Right cardiac atrium (tissue), 5 donors: ENCODE data around the gene PPFIBP1. TPM values are rescaled to one million over a fixed set of nuclear protein-coding genes. Genes with fewer than 3 reads are reported as not detected.
"Not testable (repeated sequence)": the region's sequence is repeated elsewhere in the genome, so short reads cannot be mapped to it uniquely, and the experiment has no call there.

Experiments
- ATAC-seq, 2 donors: fragments of 200-7000 bp; cut with Tn5 transposase; one replicate each; pipeline versions ENCODE4 v1.8.0 to v1.9.1; 2020; ENCODE audit warnings: moderate library complexity in 2 of 2, mild to moderate bottlenecking in 1 of 2
- DNase-seq, 3 donors: peaks; one replicate each; pipeline ENCODE4 v3.0.0-alpha.2; 2020
- H3K27ac ChIP-seq: one replicate; pipeline ENCODE4 v1.5.1; 2013; ENCODE audit warnings: mild to moderate bottlenecking, low read length, control low read depth, moderate library complexity
- H3K27me3 ChIP-seq: one replicate; pipeline ENCODE4 v1.6.1; 2013; ENCODE audit not compliant: control insufficient read depth, insufficient read depth
- H3K4me1 ChIP-seq: one replicate; pipeline ENCODE4 v1.6.1; 2013; ENCODE audit warnings: low read length; ENCODE audit not compliant: control insufficient read depth, insufficient read depth
- H3K4me3 ChIP-seq: one replicate; pipeline ENCODE4 v1.5.1; 2013; ENCODE audit warnings: low read length, control low read depth
- H3K9me3 ChIP-seq: one replicate; pipeline ENCODE4 v1.6.1; 2013; ENCODE audit warnings: low read length; ENCODE audit not compliant: control insufficient read depth
- WGBS: extraction: QIAGEN DNeasy Blood & Tissue Kit; methylation state at CpG from one replicate; pipeline ENCODE4 v1.1.7; 2013; 5-methylcytosine and 5-hydroxymethylcytosine counted together
- intact Hi-C, 4 donors: fragments of 100-400 bp; cut with DNase I; formaldehyde crosslinking; loops; one replicate each; pipeline versions ENCODE4 v1.11.0 to v1.14.0; 2022 to 2023
- polyA plus RNA-seq: library from polyadenylated mRNA; stranded (reverse); fragments of 200-250 nt; gene quantifications from one replicate; pipeline ENCODE4 v1.2.3, GENCODE V29; 2013
- total RNA-seq, 4 donors: library from RNA; stranded (reverse); fragmentation: NEBNext Ultra II Directional; extraction: Animal tissue kit (Norgen Biotek cat#: 25700); gene quantifications; one replicate each; pipeline ENCODE4 v1.2.1, GENCODE V29; 2021
- donor health status: healthy with polysubstance abuse.
- donor health status: DM: no; HTN: yes; CAD: no.
- donor health status: DM: no; HTN: no; CAD: no.
- donor health status: DM: no; HTN: yes; CAD: no; lungs with severe emphysema.
- donor health status: DM: yes; HTN: yes; CAD: no.

The PPFIBP1 gene
- total and polyA plus RNA-seq, 5 donors, result 26.4 to 176 (median 88.7) TPM

GRCh38 chr12:27591698-27592097 is 67.7 kb downstream of the PPFIBP1 start:
- H3K4me3 ChIP-seq, DNase-seq, intact Hi-C loops, H3K27ac ChIP-seq, H3K9me3 ChIP-seq, H3K27me3 ChIP-seq, ATAC-seq: not testable (repeated sequence)
- WGBS, result 87% methylated on average over 3 of the region's 3 CpGs
- peaks cover 15% of the 10 kb centered on the region for H3K4me1 ChIP-seq

GRCh38 chr12:27592548-27592947 is 68.5 kb downstream of the PPFIBP1 start:
- intact Hi-C loops, result no loop called here
- no peaks in the 10 kb centered on the region for H3K27me3 ChIP-seq
- H3K4me1 ChIP-seq, result peaks cover 15% of the 10 kb centered on the region
- no peaks in the 10 kb centered on the region for H3K9me3 ChIP-seq
- WGBS, result 25% methylated on average over 5 of the region's 5 CpGs
- ATAC-seq, result peak; percentile 66 to 89
- H3K4me3 ChIP-seq, result no peak overlapping the region
- H3K27ac ChIP-seq, result peak overlapping the region; percentile 54
- DNase-seq, result peak; percentile 53 to 66 (median 57)

GRCh38 chr12:27593266-27593665 is 69.3 kb downstream of the PPFIBP1 start:
- DNase-seq (no peak), ATAC-seq (peak in 1 of 2 donors; percentile 15)
- H3K4me1 ChIP-seq, result peaks cover 15% of the 10 kb centered on the region
- 75% methylated on average over 4 of the region's 4 CpGs for WGBS
- H3K9me3 ChIP-seq, result no peaks in the 10 kb centered on the region
- intact Hi-C loops, result no loop called here
- no peak overlapping the region for H3K4me3 ChIP-seq
- H3K27ac ChIP-seq, result peak overlapping the region; percentile 45
- no peaks in the 10 kb centered on the region for H3K27me3 ChIP-seq

- Histone ChIP-seq H3K27ac (peak overlapping the region; percentile 94), H3K9me3 (no peaks in the 10 kb centered on the region), H3K4me3 (no peak overlapping the region), H3K27me3 (no peaks in the 10 kb centered on the region), H3K4me1 (peaks cover 18% of the 10 kb centered on the region)
- 58% methylated on average over 16 of the region's 16 CpGs for WGBS
- peak; percentile 68 to 78 for ATAC-seq
- intact Hi-C loops, result no loop called here
- peak in 2 of 3 donors; percentile 66 to 69 for DNase-seq
These were observed 71.2 kb downstream of the PPFIBP1 start for GRCh38 chr12:27595231-27595642.

DNA sequence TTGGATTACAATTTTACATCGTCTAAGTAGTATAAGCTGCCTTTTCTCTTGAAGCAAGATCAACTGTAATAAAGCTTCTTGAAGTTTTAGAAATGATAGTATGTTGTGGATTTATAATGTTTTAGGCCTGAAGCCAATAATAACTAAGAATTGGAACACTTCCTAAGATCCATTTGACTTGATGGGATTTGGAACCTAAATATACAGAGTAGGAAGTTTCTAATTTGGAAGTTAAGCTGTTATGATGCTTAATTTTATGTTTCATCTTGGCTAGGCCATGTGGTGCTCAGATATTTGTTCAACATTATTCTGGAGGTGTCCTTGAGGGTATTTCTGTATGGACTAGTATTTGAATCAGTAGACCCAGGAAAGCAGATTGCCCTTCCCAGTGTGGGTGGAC is 74.9 kb downstream of the PPFIBP1 start:
- H3K4me3 ChIP-seq, DNase-seq, ATAC-seq, H3K4me1 ChIP-seq, H3K27me3 ChIP-seq, H3K9me3 ChIP-seq, intact Hi-C loops: not testable (repeated sequence)
- WGBS, result 46% methylated on average over 1 of the region's 1 CpG
- peak overlapping the region; percentile 30 for H3K27ac ChIP-seq

DNA sequence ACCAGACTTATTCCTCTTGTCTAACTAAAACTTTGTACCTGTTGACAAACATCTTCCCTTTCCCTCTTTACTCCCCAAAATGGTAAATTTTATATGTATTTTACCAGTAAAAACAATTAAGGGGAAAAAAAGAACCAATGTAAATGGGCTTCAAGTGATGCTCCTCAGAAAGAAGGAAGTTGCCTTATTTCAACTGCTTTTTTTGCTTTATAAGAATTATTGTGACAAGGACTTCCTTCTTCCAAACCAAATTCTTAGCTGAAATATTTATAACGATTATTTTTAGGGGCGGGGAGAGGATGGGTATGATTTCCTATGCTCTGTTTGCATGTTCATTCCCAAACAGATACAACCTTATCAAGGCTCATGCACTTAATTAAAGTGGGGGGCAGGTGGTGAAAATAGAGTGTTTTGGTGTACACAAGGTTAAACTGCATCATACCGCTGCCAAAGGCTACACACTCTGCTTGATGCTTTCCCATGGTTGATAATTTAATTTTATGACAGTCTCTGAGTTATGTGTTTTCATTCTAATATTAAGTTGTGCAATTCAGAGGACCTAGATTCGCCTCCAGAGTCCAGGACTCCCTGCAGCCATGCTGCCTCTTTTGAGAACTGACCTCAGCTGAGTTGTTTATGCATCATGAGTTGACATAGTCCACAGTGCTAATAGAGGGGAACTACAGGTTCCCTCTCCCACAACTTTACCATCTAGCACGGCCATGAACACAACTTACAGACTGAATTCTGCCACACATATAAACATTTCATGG is 77.2 kb downstream of the PPFIBP1 start:
- ATAC-seq, result peak; percentile 37 to 62
- H3K4me3 ChIP-seq, H3K27ac ChIP-seq, H3K27me3 ChIP-seq, intact Hi-C loops, DNase-seq, H3K4me1 ChIP-seq, H3K9me3 ChIP-seq: not testable (repeated sequence)
- 47% methylated on average over 5 of the region's 5 CpGs for WGBS

DNA sequence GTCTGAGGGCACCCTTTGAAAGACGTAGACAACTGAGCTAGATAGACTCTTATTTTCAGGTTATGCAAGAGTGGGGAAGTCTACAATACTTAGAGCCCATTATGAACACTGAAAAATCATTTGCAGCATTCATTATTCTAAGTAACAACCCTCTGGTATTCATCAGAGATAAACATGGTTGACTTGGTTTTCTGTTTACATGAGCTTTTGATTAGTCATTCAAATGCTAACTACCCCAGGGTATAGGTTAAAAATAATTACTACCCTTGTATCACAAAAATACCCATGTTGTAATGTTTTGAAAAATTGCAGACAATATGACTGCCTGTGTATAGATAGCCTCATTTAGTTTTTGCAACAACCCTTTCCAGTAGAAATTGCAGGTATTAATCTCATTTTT is 78.5 kb downstream of the PPFIBP1 start:
- WGBS, result 89% methylated on average over 1 of the region's 1 CpG
- Histone ChIP-seq H3K4me3 (no peak overlapping the region), H3K27me3 (no peaks in the 10 kb centered on the region), H3K4me1 (peaks cover 4% of the 10 kb centered on the region), H3K9me3 (no peaks in the 10 kb centered on the region), H3K27ac (no peak overlapping the region)
- no peak for ATAC-seq
- DNase-seq, result no peak
- intact Hi-C loops, result no loop called here

DNA sequence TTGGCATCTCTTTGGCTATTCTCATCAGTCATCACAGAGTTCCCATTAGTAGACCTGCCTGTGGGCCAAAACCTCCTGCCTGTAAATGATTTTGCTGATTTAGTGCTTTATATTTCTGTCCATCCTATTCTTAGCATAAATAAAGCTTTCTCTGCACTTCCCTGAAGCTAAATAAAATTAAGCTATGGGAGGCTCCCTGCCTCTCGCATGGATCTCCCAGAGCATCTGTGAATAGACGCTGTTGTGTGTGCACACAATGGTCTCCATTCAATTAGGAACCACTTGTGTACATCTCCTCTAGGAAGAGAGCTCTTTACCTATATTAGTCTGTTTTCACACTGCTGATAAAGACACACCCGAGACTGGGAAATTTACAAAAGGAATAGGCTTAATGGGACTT is 80.4 kb downstream of the PPFIBP1 start:
- H3K27ac ChIP-seq, result no peak overlapping the region
- H3K9me3 ChIP-seq, result no peaks in the 10 kb centered on the region
- DNase-seq (no peak), ATAC-seq (no peak)
- H3K4me3 ChIP-seq, result no peak overlapping the region
- intact Hi-C loops, result no loop called here
- peaks cover 1% of the 10 kb centered on the region for H3K4me1 ChIP-seq
- 94% methylated on average over 3 of the region's 3 CpGs for WGBS
- H3K27me3 ChIP-seq, result no peaks in the 10 kb centered on the region

DNA sequence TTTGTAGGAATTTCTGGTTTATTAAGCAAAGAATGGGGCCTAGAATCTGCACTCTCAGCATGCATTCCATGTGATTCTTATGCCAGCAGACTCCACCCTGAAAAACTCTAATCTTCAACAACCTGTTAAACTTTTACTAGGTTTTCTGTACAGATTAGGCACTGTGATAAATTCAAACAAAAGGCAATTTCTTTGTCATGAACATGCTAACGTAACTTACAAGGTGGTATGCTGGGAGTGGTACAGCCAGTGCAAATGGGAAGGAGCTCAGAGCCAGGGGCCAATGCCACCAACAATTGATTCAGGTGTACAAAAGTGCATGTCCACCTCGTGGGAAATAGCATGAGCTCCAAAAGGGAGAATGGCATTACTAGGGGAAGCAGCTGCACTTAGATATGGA is 83.0 kb downstream of the PPFIBP1 start:
- no peak for ATAC-seq
- H3K9me3 ChIP-seq, result no peaks in the 10 kb centered on the region
- H3K27me3 ChIP-seq, result no peaks in the 10 kb centered on the region
- WGBS, result 69% methylated on average over 2 of the region's 2 CpGs
- intact Hi-C loops, result no loop called here
- no peak for DNase-seq
- no peak overlapping the region for H3K27ac ChIP-seq
- H3K4me3 ChIP-seq, result no peak overlapping the region
- peaks cover 5% of the 10 kb centered on the region for H3K4me1 ChIP-seq

- intact Hi-C loops, result no loop called here
- no peaks in the 10 kb centered on the region for H3K27me3 ChIP-seq
- no peak for DNase-seq
- H3K4me1 ChIP-seq, result peaks cover 5% of the 10 kb centered on the region
- H3K27ac ChIP-seq, result no peak overlapping the region
- no peak for ATAC-seq
- no peak overlapping the region for H3K4me3 ChIP-seq
- H3K9me3 ChIP-seq, result no peaks in the 10 kb centered on the region
- 59% methylated on average over 4 of the region's 4 CpGs for WGBS
These were observed 83.6 kb downstream of the PPFIBP1 start for GRCh38 chr12:27607591-27607990.

GRCh38 chr12:27608890-27609289 is 84.9 kb downstream of the PPFIBP1 start:
- intact Hi-C loops, result no loop called here
- Histone ChIP-seq H3K4me1 (peaks cover 5% of the 10 kb centered on the region), H3K27ac (no peak overlapping the region), H3K4me3 (peak overlapping the region; percentile 26), H3K27me3 (no peaks in the 10 kb centered on the region), H3K9me3 (no peaks in the 10 kb centered on the region)
- peak in 2 of 3 donors; percentile 61 to 66 for DNase-seq
- WGBS, result 73% methylated on average over 8 of the region's 8 CpGs
- peak in 1 of 2 donors; percentile 58 for ATAC-seq
